WTC11 (cell line): Measurements from ENCODE around the gene KANSL3. TPM values are rescaled to one million over a fixed set of nuclear protein-coding genes. Genes with fewer than 3 reads are reported as not detected.

Experiments
- ATAC-seq: fragments of 200-7000 bp; cut with Tn5 transposase; 2 replicates; pipeline ENCODE4 v1.10.0; 2021; ENCODE audit warnings: mild to moderate bottlenecking, moderate library complexity
- CTCF ChIA-PET: fragments of 300-600 bp; sonication (Branson Sonifier 250); formaldehyde crosslinking; loops from one replicate; lab custom pipeline; 2021; ENCODE audit warnings: antibody characterized with exemption; lab: Charles Lee
- POLR2A ChIA-PET: fragments of 350-600 bp; sonication (Branson Sonifier 250); formaldehyde crosslinking; loops from one replicate; lab custom pipeline; 2021; ENCODE audit warnings: antibody characterized with exemption; lab: Charles Lee
- DNase-seq: peaks from one replicate; pipeline ENCODE4 v3.0.0; 2021; ENCODE audit warnings: low spot score
- H3K27ac Mint-ChIP-seq: 2 replicates; pipeline ENCODE4 v1.8.0; 2021; ENCODE audit warnings: mixed read lengths
- H3K27me3 Mint-ChIP-seq: 2 replicates; pipeline ENCODE4 v1.8.0; 2021; ENCODE audit warnings: low read depth, mild to moderate bottlenecking, moderate library complexity, mixed read lengths
- H3K36me3 Mint-ChIP-seq: 2 replicates; pipeline ENCODE4 v1.8.0; 2021; ENCODE audit warnings: mixed read lengths
- H3K4me1 Mint-ChIP-seq: 2 replicates; pipeline ENCODE4 v1.8.0; 2022; ENCODE audit warnings: mixed read lengths
- H3K4me3 Mint-ChIP-seq: 2 replicates; pipeline ENCODE4 v1.8.0; 2021; ENCODE audit warnings: mild to moderate bottlenecking, moderate library complexity, mixed read lengths
- H3K9me3 Mint-ChIP-seq: 2 replicates; pipeline ENCODE4 v1.8.0; 2021; ENCODE audit warnings: mixed read lengths
- ARID4B ChIP-seq: sonication (generic); formaldehyde crosslinking; IDR thresholded peaks from 2 replicates; pipeline ENCODE4 v1.8.0; 2023; ENCODE audit warnings: missing genetic modification reagents, mild to moderate bottlenecking, borderline replicate concordance
- ATF6 ChIP-seq: sonication (generic); formaldehyde crosslinking; IDR thresholded peaks from 2 replicates; pipeline ENCODE4 v1.8.1; 2023; ENCODE audit warnings: mild to moderate bottlenecking, missing genetic modification reagents
- FOXJ3 ChIP-seq: sonication (generic); formaldehyde crosslinking; IDR thresholded peaks from 2 replicates; pipeline ENCODE4 v1.9.0; 2021; ENCODE audit warnings: missing genetic modification reagents, mild to moderate bottlenecking, borderline replicate concordance
- FOXP1 ChIP-seq: sonication (generic); formaldehyde crosslinking; IDR thresholded peaks from 2 replicates; pipeline ENCODE4 v1.8.0; 2022; ENCODE audit warnings: missing genetic modification reagents, mild to moderate bottlenecking, moderate library complexity, borderline replicate concordance
- GABPB1 ChIP-seq: sonication (generic); formaldehyde crosslinking; IDR thresholded peaks from 2 replicates; pipeline ENCODE4 v1.8.1; 2023; ENCODE audit warnings: mild to moderate bottlenecking, missing genetic modification reagents
- GRHL2 ChIP-seq: fragments of 250-450 bp; sonication (Bioruptor Pico); IDR thresholded peaks from 2 replicates; pipeline ENCODE4 v1.8.0; 2022; ENCODE audit warnings: mild to moderate bottlenecking, moderate library complexity; ENCODE audit not compliant: insufficient replicate concordance, severe bottlenecking
- NFE2L1 ChIP-seq: sonication (generic); formaldehyde crosslinking; IDR thresholded peaks from 2 replicates; pipeline ENCODE4 v1.8.1; 2023; ENCODE audit warnings: missing genetic modification reagents
- NR1H2 ChIP-seq: sonication (generic); formaldehyde crosslinking; IDR thresholded peaks from 2 replicates; pipeline ENCODE4 v1.9.0; 2021; ENCODE audit warnings: mild to moderate bottlenecking, moderate library complexity, missing genetic modification reagents
- PRRX2 ChIP-seq: fragments of 250-450 bp; sonication (Bioruptor Pico); IDR thresholded peaks from 2 replicates; pipeline ENCODE4 v1.8.0; 2021; ENCODE audit warnings: mild to moderate bottlenecking
- SMAD4 ChIP-seq: sonication (generic); formaldehyde crosslinking; IDR thresholded peaks from 2 replicates; pipeline ENCODE4 v1.8.0; 2022; ENCODE audit warnings: mild to moderate bottlenecking, missing genetic modification reagents
- SOX15 ChIP-seq: fragments of 250-450 bp; sonication (Bioruptor Pico); IDR thresholded peaks from 2 replicates; pipeline ENCODE4 v1.9.0; 2021; ENCODE audit warnings: mild to moderate bottlenecking
- SP1 ChIP-seq: sonication (generic); formaldehyde crosslinking; conservative IDR thresholded peaks from 2 replicates; pipeline ENCODE4 v1.8.1; 2022; ENCODE audit warnings: missing genetic modification reagents
- TEAD1 ChIP-seq: sonication (generic); formaldehyde crosslinking; IDR thresholded peaks from 2 replicates; pipeline ENCODE4 v1.8.0; 2022; ENCODE audit warnings: mild to moderate bottlenecking, missing genetic modification reagents
- ZMAT4 ChIP-seq: fragments of 250-450 bp; sonication (Bioruptor Pico); IDR thresholded peaks from 2 replicates; pipeline ENCODE4 v1.9.0; 2021; ENCODE audit warnings: mild to moderate bottlenecking
- ZNF423 ChIP-seq: fragments of 250-450 bp; sonication (Bioruptor Pico); IDR thresholded peaks from 2 replicates; pipeline ENCODE4 v2.1.2; 2022; ENCODE audit warnings: mild to moderate bottlenecking, moderate library complexity
- total RNA-seq: library from RNA; stranded (reverse); gene quantifications from 3 replicates; pipeline ENCODE4 v1.2.3, GENCODE V29; 2021
- TF ChIP-seq, protein P1 (sequence below): fragments of 250-450 bp; sonication (Bioruptor Pico); IDR thresholded peaks from 2 replicates; pipeline ENCODE4 v1.9.0; 2021; ENCODE audit warnings: moderate library complexity, mild to moderate bottlenecking, inconsistent platforms, borderline replicate concordance
- TF ChIP-seq, protein P2 (sequence below): sonication (generic); formaldehyde crosslinking; conservative IDR thresholded peaks from 2 replicates; pipeline ENCODE4 v1.8.1; 2022; ENCODE audit warnings: mild to moderate bottlenecking, missing genetic modification reagents

KANSL3 gene
- total RNA-seq, 1 experiment from 2014 or later: 32.5 TPM

DNA sequence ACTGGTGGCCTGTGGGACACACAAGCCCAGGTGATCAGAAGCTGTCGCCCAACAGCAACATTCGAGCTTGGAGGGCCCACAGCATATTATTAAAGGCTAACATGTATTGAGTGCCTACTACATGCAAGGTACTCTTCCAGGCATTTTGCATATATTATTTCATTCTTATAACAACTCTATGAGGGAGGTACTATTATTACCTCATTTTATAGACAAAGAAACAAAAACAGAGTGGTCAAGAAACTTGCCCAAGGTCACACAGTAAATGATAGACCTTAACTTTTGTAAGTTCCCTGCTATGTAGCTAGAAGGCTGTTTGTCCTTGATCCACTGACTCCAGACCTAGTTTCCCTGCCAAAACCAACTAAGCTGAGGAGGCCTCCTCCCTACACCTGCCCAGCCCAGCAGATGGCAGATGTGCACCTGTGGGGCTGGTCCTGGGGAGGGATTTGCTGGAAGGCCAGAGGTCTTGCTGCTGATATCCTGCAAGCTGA lies 35.7 kb downstream of the KANSL3 start:
- H3K4me3 Mint-ChIP-seq: no peak overlapping the region
- CTCF ChIA-PET: interaction anchor here (0.8 to 1.8 kb wide), 2 partner anchors 48 to 52 kb away, joined by 3 to 6 read pairs; no protein-coding TSS in a partner anchor
- POLR2A ChIA-PET: no interaction called here

DNA sequence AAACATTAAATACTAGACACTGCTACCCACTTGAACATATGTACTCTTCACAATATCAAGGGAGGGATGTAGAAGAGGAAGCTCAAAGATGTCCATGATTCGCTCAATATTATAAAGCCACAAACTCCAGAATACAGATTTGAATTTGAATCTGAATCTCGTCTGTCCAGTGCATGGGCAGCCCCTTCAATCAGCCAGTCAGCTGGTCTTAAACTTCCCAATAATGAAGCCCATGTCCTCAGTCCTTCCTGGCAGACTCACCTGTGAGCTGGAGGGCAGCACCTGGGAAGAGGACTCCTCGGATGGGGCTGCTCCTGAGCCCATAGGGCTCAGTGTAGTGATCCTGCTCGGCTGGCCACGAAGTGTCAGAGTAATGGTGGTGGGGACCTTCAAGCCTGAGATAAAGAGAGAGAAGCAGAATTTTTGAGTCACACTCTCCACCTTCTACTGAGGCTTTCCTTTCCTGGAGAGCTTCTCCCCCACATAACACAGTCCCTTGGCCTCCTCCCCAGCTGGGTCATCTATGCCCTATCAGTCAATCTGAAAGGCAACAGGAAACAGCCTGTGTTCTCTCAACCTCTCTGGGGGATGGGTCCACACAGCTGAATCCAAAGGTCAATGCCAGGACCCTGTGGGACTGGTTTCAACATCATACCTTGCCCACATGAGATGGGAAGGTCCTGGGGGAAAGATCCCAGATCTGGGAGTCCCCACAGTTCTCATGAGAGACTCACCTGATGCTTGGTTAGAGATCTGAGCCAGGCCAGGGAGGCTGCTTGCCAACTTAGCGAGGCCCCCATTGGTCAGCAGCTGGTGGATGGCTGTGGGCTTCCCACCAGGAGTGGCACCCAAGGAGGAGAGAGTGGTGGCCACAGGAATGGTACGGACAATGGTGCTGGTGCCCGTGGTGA lies 36.5 kb downstream of the KANSL3 start:
- peaks cover 83% of the 10 kb centered on the region for H3K36me3 Mint-ChIP-seq
- no peaks in the 10 kb centered on the region for H3K9me3 Mint-ChIP-seq
- ChIA-PET CTCF (interaction anchor here (0.8 to 1.8 kb wide), 2 partner anchors 48 to 52 kb away, joined by 3 to 6 read pairs; no protein-coding TSS in a partner anchor), POLR2A (interaction anchor here (0.6 kb wide), 1 partner anchor 1090 kb away, joined by 3 read pairs; no protein-coding TSS in a partner anchor)
- no peak overlapping the region for H3K4me3 Mint-ChIP-seq
- H3K4me1 Mint-ChIP-seq: no peaks in the 10 kb centered on the region
- no peak for ATAC-seq
- no peaks in the 10 kb centered on the region for H3K27me3 Mint-ChIP-seq
- no peak for DNase-seq
- peak; percentile 62 for TF ChIP-seq GABPB1 (CRISPR knock-in tag)
- no peak for TF ChIP-seq FOXJ3
- TF ChIP-seq SMAD4: no peak
- H3K27ac Mint-ChIP-seq: no peak overlapping the region

More for the DNA sequence above, 35.7 kb downstream of the KANSL3 start:
- Mint-ChIP-seq H3K27ac (no peak overlapping the region), H3K9me3 (no peaks in the 10 kb centered on the region), H3K27me3 (no peaks in the 10 kb centered on the region), H3K36me3 (peaks cover 83% of the 10 kb centered on the region), H3K4me1 (no peaks in the 10 kb centered on the region)
- peak; percentile 24 for DNase-seq
- TF ChIP-seq SP1 (no peak), ZMAT4 (CRISPR knock-in tag) (no peak), SOX15 (no peak)
- TF ChIP-seq, all 79 proteins: peak for 0
- ATAC-seq: no peak

DNA sequence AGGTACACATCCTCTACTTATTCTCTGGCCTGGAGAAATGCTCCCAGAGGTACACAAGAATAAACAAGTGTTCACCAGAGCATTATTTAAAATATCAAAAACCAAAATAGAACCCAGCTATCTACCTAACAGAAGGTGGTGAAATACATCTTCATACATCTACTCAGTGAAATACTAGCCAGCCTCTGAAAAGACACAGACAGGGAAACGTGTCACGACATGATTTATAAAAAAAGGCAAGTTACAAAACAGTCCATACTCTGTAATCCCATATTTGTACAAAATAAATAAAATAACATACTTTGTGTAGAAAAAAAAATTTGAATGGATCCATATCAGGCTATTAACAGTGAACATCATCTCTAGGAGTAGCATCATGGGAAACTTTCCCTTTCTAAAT lies 38.2 kb downstream of the KANSL3 start:
- POLR2A ChIA-PET: interaction anchor here (0.5 kb wide), 1 partner anchor 9 kb away, joined by 3 read pairs; no protein-coding TSS in a partner anchor
- Mint-ChIP-seq H3K27me3 (no peaks in the 10 kb centered on the region), H3K27ac (no peak overlapping the region), H3K4me3 (no peak overlapping the region), H3K36me3 (peaks cover 73% of the 10 kb centered on the region), H3K9me3 (no peaks in the 10 kb centered on the region), H3K4me1 (no peaks in the 10 kb centered on the region)
- ATAC-seq (no peak), DNase-seq (no peak)
- TF ChIP-seq, protein P1, sequence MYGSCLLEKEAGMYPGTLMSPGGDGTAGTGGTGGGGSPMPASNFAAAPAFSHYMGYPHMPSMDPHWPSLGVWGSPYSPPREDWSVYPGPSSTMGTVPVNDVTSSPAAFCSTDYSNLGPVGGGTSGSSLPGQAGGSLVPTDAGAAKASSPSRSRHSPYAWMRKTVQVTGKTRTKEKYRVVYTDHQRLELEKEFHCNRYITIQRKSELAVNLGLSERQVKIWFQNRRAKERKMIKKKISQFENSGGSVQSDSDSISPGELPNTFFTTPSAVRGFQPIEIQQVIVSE (CRISPR knock-in tag): no peak
- TF ChIP-seq FOXP1 (CRISPR knock-in tag): no peak
- no peak for TF ChIP-seq ZNF423
- no peak for TF ChIP-seq GRHL2
- TF ChIP-seq NR1H2 (CRISPR knock-in tag): no peak
- TF ChIP-seq ATF6: no peak
- TF ChIP-seq SMAD4: no peak
- no peak for TF ChIP-seq PRRX2 (CRISPR knock-in tag)
- TF ChIP-seq NFE2L1 (CRISPR knock-in tag): no peak
- TF ChIP-seq ARID4B (CRISPR knock-in tag): no peak
- no peak for TF ChIP-seq TEAD1 (CRISPR knock-in tag)
- TF ChIP-seq, protein P2, sequence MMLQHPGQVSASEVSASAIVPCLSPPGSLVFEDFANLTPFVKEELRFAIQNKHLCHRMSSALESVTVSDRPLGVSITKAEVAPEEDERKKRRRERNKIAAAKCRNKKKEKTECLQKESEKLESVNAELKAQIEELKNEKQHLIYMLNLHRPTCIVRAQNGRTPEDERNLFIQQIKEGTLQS (CRISPR knock-in tag): no peak
- CTCF ChIA-PET: interaction anchor here (1.2 kb wide), 1 partner anchor 50 kb away, joined by 3 read pairs; no protein-coding TSS in a partner anchor
